Neural progenitor cell (in vitro differentiated cells): ENCODE measurements around the gene CDC42EP1.

Source experiments
- EZH2phosphoT487 ChIP-seq: fragments of 200-600 bp; sonication (generic); IDR thresholded peaks from 2 replicates; pipeline ENCODE4 v1.6.1; 2017; ENCODE audit warnings: antibody characterized with exemption
- TF ChIP-seq, protein P1 (sequence below): fragments of 200-600 bp; sonication (generic); IDR thresholded peaks from 2 replicates; pipeline ENCODE4 v1.5.1; 2017; ENCODE audit warnings: antibody characterized with exemption, mild to moderate bottlenecking

GRCh38 chr22:37589636-37590035 is 29.4 kb downstream of the CDC42EP1 start:
- no peak for TF ChIP-seq EZH2phosphoT487
- TF ChIP-seq, protein P1, sequence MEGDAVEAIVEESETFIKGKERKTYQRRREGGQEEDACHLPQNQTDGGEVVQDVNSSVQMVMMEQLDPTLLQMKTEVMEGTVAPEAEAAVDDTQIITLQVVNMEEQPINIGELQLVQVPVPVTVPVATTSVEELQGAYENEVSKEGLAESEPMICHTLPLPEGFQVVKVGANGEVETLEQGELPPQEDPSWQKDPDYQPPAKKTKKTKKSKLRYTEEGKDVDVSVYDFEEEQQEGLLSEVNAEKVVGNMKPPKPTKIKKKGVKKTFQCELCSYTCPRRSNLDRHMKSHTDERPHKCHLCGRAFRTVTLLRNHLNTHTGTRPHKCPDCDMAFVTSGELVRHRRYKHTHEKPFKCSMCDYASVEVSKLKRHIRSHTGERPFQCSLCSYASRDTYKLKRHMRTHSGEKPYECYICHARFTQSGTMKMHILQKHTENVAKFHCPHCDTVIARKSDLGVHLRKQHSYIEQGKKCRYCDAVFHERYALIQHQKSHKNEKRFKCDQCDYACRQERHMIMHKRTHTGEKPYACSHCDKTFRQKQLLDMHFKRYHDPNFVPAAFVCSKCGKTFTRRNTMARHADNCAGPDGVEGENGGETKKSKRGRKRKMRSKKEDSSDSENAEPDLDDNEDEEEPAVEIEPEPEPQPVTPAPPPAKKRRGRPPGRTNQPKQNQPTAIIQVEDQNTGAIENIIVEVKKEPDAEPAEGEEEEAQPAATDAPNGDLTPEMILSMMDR = no peak
